ENCODE results near the gene GKN2.

DNA sequence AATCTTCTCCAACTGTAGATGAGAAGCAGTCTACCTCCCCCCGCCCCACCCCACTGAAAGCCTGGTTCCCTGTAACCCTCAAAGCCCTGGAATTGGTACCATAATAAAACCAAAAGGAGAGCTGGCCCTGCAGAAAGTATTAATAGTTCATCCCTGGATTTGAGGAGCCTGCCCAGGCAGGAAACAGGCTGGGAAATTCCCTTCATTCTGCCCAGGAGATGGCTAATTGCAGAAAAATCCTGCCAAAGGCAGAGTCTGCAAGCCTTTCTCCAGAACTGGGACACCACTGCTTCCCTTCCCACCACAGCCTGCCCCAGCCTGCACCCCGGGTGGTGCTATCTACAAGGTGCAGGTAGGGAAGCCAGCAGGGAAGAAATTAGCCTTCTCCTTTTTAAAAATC is 16.3 kb downstream of the GKN2 start:
- TF ChIP-seq, protein P1, sequence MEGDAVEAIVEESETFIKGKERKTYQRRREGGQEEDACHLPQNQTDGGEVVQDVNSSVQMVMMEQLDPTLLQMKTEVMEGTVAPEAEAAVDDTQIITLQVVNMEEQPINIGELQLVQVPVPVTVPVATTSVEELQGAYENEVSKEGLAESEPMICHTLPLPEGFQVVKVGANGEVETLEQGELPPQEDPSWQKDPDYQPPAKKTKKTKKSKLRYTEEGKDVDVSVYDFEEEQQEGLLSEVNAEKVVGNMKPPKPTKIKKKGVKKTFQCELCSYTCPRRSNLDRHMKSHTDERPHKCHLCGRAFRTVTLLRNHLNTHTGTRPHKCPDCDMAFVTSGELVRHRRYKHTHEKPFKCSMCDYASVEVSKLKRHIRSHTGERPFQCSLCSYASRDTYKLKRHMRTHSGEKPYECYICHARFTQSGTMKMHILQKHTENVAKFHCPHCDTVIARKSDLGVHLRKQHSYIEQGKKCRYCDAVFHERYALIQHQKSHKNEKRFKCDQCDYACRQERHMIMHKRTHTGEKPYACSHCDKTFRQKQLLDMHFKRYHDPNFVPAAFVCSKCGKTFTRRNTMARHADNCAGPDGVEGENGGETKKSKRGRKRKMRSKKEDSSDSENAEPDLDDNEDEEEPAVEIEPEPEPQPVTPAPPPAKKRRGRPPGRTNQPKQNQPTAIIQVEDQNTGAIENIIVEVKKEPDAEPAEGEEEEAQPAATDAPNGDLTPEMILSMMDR (IDR thresholded peaks at IDR 0.05): no peak
- TF ChIP-seq POLR2AphosphoS5 (IDR thresholded peaks at IDR 0.05) (no peak), POLR2A (IDR thresholded peaks at IDR 0.05) (no peak)
